ENCODE data around the gene FOXC1. TPM values are rescaled to one million over a fixed set of nuclear protein-coding genes. Genes with fewer than 3 reads are reported as not detected.

FOXC1 gene
- total RNA-seq, 1 experiment from 2014 or later, result not detected

DNA sequence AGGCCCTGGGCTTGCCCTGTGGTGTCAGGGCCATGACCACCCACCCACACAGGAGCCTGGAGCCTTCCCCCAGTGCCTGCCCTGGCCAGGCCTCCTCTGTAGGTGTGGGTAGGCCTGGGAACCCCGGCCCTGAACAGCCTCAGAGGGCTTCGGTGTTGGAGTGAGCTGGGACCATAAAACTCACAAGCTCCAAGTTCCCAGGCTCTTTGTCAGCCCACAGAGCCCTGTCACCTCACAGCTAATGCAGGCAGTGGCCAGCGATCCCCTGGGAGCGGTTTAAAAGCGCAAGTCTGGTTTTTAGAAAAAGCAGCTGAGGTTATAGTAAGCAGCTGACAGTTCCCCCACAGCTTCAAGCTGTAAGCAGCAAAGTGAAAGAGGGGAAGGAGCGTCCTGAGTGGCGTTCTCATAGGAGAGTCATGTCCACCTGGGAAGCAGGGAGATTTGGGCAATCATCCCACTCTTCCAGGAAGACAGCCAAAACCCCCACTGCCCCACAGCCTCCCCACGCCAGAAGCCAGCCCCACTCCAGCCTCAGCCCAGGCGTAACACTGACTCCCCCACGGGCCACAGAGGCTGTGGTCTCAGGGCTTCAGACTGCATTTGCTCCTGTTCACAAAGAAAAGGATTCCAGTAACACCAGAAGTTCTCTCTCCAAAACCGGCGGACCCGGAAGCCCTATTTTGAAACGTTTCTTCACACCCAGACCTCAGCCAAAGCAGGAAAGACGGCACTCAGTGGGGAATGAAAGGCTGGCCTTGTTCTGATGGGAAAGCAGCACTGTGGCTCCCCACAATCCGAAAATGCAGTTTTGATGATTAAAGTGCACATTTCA is 34.3 kb upstream of the FOXC1 start:
- no peak overlapping the region for H3K27ac ChIP-seq (ENCODE audit: insufficient read length, low read depth, low read length)
- no peak for DNase-seq
- H3K9ac ChIP-seq (ENCODE audit: extremely low read depth, insufficient read length, low read length), result no peak overlapping the region
- no peak overlapping the region for H3K56ac ChIP-seq (ENCODE audit: insufficient read length, low read depth, low read length)
- no peak overlapping the region for H2BK5ac ChIP-seq (ENCODE audit: insufficient read length, low read length)
- H3K27ac Mint-ChIP-seq, result peak overlapping the region; percentile 46 to 82 (median 79); a peak in 4 of 7 replicates
- no peak overlapping the region for H2AFZ ChIP-seq (ENCODE audit: low read length)
- H4K20me1 ChIP-seq (ENCODE audit: control insufficient read depth, insufficient read depth, insufficient read length), result no peaks in the 10 kb centered on the region
- no peak overlapping the region for H3K14ac ChIP-seq (ENCODE audit: insufficient read depth, low read length)
- H3K27me3 ChIP-seq (ENCODE audit: insufficient read depth, low read length), result no peaks in the 10 kb centered on the region
- H3K4ac ChIP-seq (ENCODE audit: low read depth, low read length), result no peak overlapping the region
- H4K8ac ChIP-seq (replicated peaks; ENCODE audit: insufficient read length, low read depth, low read length), result no peak overlapping the region
- no CpG with 5 or more reads among the region's 16 CpGs for WGBS (ENCODE audit: extremely low coverage, insufficient read length, low lambda C conversion rate)
- no peaks in the 10 kb centered on the region for H3K79me1 ChIP-seq (ENCODE audit: insufficient read depth, low read depth, low read length, poor library complexity, severe bottlenecking)
- H3K36me3 Mint-ChIP-seq (ENCODE audit: insufficient read depth in 1 of 3, low read depth in 3 of 3), result peaks cover 0 to 10% (median 2%) of the 10 kb centered on the region in 3 experiments; a peak in 2 of 7 replicates
- H3K4me2 ChIP-seq (ENCODE audit: insufficient read depth, insufficient read length, low read length), result no peak overlapping the region
- peaks cover 24% of the 10 kb centered on the region for H3K27me3 Mint-ChIP-seq (ENCODE audit: low read depth)
- H2BK15ac ChIP-seq (ENCODE audit: low read depth, low read length), result no peak overlapping the region
- no peaks in the 10 kb centered on the region for H3K23me2 ChIP-seq (ENCODE audit: insufficient read length, low read depth, low read length, poor library complexity, severe bottlenecking)
- H3K9me3 ChIP-seq (ENCODE audit: control insufficient read depth, low read depth, low read length), result no peaks in the 10 kb centered on the region
- TF ChIP-seq, protein P1, sequence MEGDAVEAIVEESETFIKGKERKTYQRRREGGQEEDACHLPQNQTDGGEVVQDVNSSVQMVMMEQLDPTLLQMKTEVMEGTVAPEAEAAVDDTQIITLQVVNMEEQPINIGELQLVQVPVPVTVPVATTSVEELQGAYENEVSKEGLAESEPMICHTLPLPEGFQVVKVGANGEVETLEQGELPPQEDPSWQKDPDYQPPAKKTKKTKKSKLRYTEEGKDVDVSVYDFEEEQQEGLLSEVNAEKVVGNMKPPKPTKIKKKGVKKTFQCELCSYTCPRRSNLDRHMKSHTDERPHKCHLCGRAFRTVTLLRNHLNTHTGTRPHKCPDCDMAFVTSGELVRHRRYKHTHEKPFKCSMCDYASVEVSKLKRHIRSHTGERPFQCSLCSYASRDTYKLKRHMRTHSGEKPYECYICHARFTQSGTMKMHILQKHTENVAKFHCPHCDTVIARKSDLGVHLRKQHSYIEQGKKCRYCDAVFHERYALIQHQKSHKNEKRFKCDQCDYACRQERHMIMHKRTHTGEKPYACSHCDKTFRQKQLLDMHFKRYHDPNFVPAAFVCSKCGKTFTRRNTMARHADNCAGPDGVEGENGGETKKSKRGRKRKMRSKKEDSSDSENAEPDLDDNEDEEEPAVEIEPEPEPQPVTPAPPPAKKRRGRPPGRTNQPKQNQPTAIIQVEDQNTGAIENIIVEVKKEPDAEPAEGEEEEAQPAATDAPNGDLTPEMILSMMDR (conservative IDR thresholded peaks at IDR 0.05), result no peak
- no peak overlapping the region for H3K23ac ChIP-seq (ENCODE audit: insufficient read length, low read depth, low read length)
- H4K5ac ChIP-seq (ENCODE audit: insufficient read length, low read depth, low read length), result no peak overlapping the region
- H2BK12ac ChIP-seq (ENCODE audit: insufficient read length, low read depth, low read length), result no peak overlapping the region
- no peaks in the 10 kb centered on the region for H3K79me2 ChIP-seq (ENCODE audit: insufficient read depth, low read length)
- H3K4me1 ChIP-seq (ENCODE audit: insufficient read depth, low read length), result no peaks in the 10 kb centered on the region
- H2AK5ac ChIP-seq (ENCODE audit: insufficient read length, low read length), result no peak overlapping the region
- H2BK120ac ChIP-seq (ENCODE audit: low read depth, low read length, poor library complexity, severe bottlenecking), result no peak overlapping the region
- H3T11ph ChIP-seq (ENCODE audit: low read length), result no peak overlapping the region
- H3K4me1 Mint-ChIP-seq, result peaks cover 33 to 34% of the 10 kb centered on the region in 2 experiments
- H4K91ac ChIP-seq (ENCODE audit: insufficient read length, low read depth, low read length), result no peak overlapping the region
- H3K9me3 Mint-ChIP-seq, result peaks cover 5 to 9% of the 10 kb centered on the region in 2 experiments
- no peak overlapping the region for H3K18ac ChIP-seq (ENCODE audit: insufficient read length, low read depth, low read length)
- no peak overlapping the region for H3K4me3 Mint-ChIP-seq
- no peak overlapping the region for H2BK20ac ChIP-seq (ENCODE audit: low read depth, low read length, poor library complexity, severe bottlenecking)

All from H9 (cell line).